Measurements from ENCODE around the gene GGT6.

GRCh38 chr17:4550534-4551039 lies 9.8 kb downstream of the GGT6 start:
- no peak for TF ChIP-seq EZH2 (IDR thresholded peaks at IDR 0.05; ENCODE audit: borderline replicate concordance, low read depth, low read length, severe bottlenecking)
- TF ChIP-seq CTCF (IDR thresholded peaks at IDR 0.05; ENCODE audit: borderline replicate concordance, extremely low read depth, low read length, poor library complexity, severe bottlenecking) = no peak

Measured in DND-41 (cell line).